Common myeloid progenitor, CD34-positive (primary cell): Measurements from ENCODE around the gene SEMA4F.

Source experiments
- CTCF ChIA-PET: fragments of 350-600 bp; sonication (Branson Sonifier 250); formaldehyde crosslinking; loops from one replicate; lab custom pipeline; 2021; ENCODE audit warnings: antibody characterized with exemption; lab: Charles Lee
- POLR2A ChIA-PET: fragments of 350-600 bp; sonication (Branson Sonifier 250); formaldehyde crosslinking; loops from one replicate; lab custom pipeline; 2021; ENCODE audit warnings: antibody characterized with exemption; lab: Charles Lee
- DNase-seq, 3 donors: peaks; one replicate each; pipeline versions ENCODE4 v3.0.0 to v3.0.0-alpha.2; 2013
- H3K27ac ChIP-seq, 2 experiments: 1 replicate in 1 of 2; 2 replicates in 1 of 2; pipeline ENCODE4 v1.7.0; 2013; ENCODE audit warnings: inconsistent platforms in 2 of 2, low read length in 2 of 2, mild to moderate bottlenecking in 2 of 2, low read depth in 1 of 2, moderate library complexity in 1 of 2; ENCODE audit not compliant: severe bottlenecking in 2 of 2, insufficient read depth in 1 of 2, poor library complexity in 1 of 2
- H3K27me3 ChIP-seq, 5 experiments: replicated peaks in 2 of 5; 1 replicate in 3 of 5; 2 replicates in 2 of 5; pipeline versions ENCODE4 v1.6.1 to v1.7.0; 2013; ENCODE audit warnings: low read length in 4 of 5, mild to moderate bottlenecking in 2 of 5, moderate library complexity in 2 of 5, inconsistent platforms in 1 of 5; ENCODE audit not compliant: insufficient read depth in 5 of 5, control insufficient read depth in 4 of 5
- H3K36me3 ChIP-seq, 4 experiments: 1 replicate in 2 of 4; 2 replicates in 2 of 4; pipeline versions ENCODE4 v1.6.1 to v1.7.0; 2013; ENCODE audit warnings: low read length in 3 of 4, control low read depth in 1 of 4, mild to moderate bottlenecking in 1 of 4; ENCODE audit not compliant: control insufficient read depth in 4 of 4, insufficient read depth in 4 of 4
- H3K4me1 ChIP-seq, 4 experiments: 1 replicate in 3 of 4; 2 replicates in 1 of 4; pipeline versions ENCODE4 v1.6.1 to v1.7.1; 2013; ENCODE audit warnings: low read length in 3 of 4, mild to moderate bottlenecking in 3 of 4, control low read depth in 1 of 4, inconsistent platforms in 1 of 4, moderate library complexity in 1 of 4; ENCODE audit not compliant: control insufficient read depth in 4 of 4, insufficient read depth in 4 of 4; ENCODE audit errors: control extremely low read depth in 1 of 4
- H3K4me3 ChIP-seq, 7 experiments: 1 replicate in 4 of 7; 2 replicates in 3 of 7; pipeline versions ENCODE4 v1.5.1 to v1.7.0; 2013; ENCODE audit warnings: mild to moderate bottlenecking in 7 of 7, low read length in 6 of 7, moderate library complexity in 6 of 7, inconsistent platforms in 2 of 7, low read depth in 2 of 7, control low read depth in 1 of 7; ENCODE audit not compliant: insufficient read depth in 4 of 7, control insufficient read depth in 1 of 7; ENCODE audit errors: extremely low read depth in 1 of 7
- H3K9me3 ChIP-seq, 5 experiments: 1 replicate in 4 of 5; 2 replicates in 1 of 5; pipeline versions ENCODE4 v1.6.1 to v1.7.1; 2013; ENCODE audit warnings: low read length in 4 of 5, mild to moderate bottlenecking in 2 of 5, inconsistent platforms in 1 of 5, low read depth in 1 of 5, moderate library complexity in 1 of 5; ENCODE audit not compliant: control insufficient read depth in 4 of 5, insufficient read depth in 2 of 5; ENCODE audit errors: control extremely low read depth in 1 of 5
- WGBS: methylation state at CpG from one replicate; pipeline ENCODE4 v1.1.5; 2013; ENCODE audit not compliant: insufficient coverage; 5-methylcytosine and 5-hydroxymethylcytosine counted together

The SEMA4F gene

DNA sequence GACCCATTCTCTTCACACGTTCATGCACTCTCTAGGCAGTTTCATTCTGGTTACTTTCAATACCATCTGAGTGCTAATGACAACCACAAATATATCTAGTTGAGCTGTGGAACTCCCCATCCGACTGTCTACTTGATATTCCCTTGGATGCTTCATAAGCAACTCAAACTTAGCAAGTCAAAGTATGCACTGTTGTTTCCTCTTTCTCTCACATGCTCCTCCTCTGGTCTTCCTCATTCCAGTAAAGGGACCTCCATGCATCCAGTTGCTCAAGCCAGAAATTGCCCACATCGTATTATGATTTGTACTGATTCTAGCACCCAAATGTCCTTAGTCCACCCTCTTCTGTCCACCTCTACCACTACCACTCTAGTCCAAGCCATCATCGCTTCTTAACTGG is 22.3 kb downstream of the SEMA4F start:
- H3K9me3 ChIP-seq: no peaks in the 10 kb centered on the region
- no peaks in the 10 kb centered on the region for H3K27me3 ChIP-seq
- peaks cover 4 to 31% (median 7%) of the 10 kb centered on the region in 4 experiments for H3K36me3 ChIP-seq
- ChIA-PET POLR2A (no interaction called here), CTCF (interaction anchor here (1.5 kb wide), 1 partner anchor 39 kb away, joined by 3 read pairs; no protein-coding TSS in a partner anchor)
- WGBS: 98% methylated on average over 4 of the region's 4 CpGs
- no peak overlapping the region for H3K4me3 ChIP-seq
- H3K4me1 ChIP-seq: peaks cover 0 to under 1% (median under 1%) of the 10 kb centered on the region in 4 experiments
- no peak for DNase-seq
- H3K27ac ChIP-seq: no peak overlapping the region

- H3K27ac ChIP-seq: no peak overlapping the region
- DNase-seq: no peak
- no peak overlapping the region for H3K4me3 ChIP-seq
- CTCF ChIA-PET: interaction anchor here (1.5 kb wide), 1 partner anchor 12 kb away, joined by 4 read pairs; no protein-coding TSS in a partner anchor
- H3K9me3 ChIP-seq: no peaks in the 10 kb centered on the region
- no peaks in the 10 kb centered on the region for H3K27me3 ChIP-seq
- peaks cover 4 to 28% (median 7%) of the 10 kb centered on the region in 4 experiments for H3K36me3 ChIP-seq
- POLR2A ChIA-PET: no interaction called here
- peaks cover 0 to 16% (median 11%) of the 10 kb centered on the region in 4 experiments for H3K4me1 ChIP-seq
- WGBS: over 99% methylated on average over 12 of the region's 15 CpGs
Measured at GRCh38 chr2:74679615-74680014, 25.6 kb downstream of the SEMA4F start.

DNA sequence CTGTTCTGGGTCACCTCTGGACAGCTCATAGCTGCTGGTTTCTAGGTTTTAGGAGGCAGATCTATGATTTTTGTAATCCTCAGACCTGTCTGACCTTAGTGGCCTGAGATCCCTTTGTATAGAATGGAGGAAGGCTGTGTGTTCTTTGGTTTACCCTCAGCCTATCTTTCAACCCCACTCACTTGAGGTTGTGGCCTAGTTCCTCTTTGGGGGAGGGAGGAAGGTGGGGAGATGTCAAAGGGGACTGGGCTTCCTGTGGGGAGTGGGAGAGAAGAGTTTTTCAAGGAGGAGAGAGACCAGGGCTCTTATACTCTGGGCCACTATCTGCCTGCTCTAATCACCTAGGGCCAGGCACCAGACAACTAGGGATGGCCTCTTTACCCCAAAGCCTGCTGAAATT is 28.5 kb downstream of the SEMA4F start:
- Histone ChIP-seq H3K36me3 (peaks cover 0 to 10% (median 1%) of the 10 kb centered on the region in 4 experiments), H3K9me3 (no peaks in the 10 kb centered on the region), H3K4me1 (peaks cover 0 to 16% (median 11%) of the 10 kb centered on the region in 4 experiments), H3K4me3 (no peak overlapping the region), H3K27ac (no peak overlapping the region), H3K27me3 (no peaks in the 10 kb centered on the region)
- POLR2A ChIA-PET: no interaction called here
- CTCF ChIA-PET: interaction anchor here (2.2 to 2.7 kb wide), 2 partner anchors 12 to 194 kb away, joined by 4 to 15 read pairs; no protein-coding TSS in a partner anchor
- peak; percentile 9 to 61 (median 42) for DNase-seq

DNA sequence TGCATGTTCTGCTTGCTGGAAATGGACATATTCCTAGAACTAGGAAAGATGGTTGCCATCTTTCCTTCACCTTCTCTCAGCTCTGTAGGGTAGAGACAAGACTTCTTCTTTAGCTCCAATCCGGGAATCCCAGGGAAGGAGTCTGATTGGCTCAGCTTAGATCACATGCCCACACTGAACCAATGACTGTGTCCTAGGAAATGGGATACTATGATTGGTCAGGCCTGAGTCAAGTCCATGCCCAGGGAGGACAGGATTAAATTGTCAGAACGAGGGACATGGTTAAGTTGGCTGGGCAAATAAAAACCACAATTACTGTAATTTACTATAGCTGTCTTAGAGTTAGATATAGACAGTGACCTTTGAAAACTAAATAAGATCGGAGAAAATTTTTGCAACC is 31.4 kb downstream of the SEMA4F start:
- peaks cover 0 to 16% (median 11%) of the 10 kb centered on the region in 4 experiments for H3K4me1 ChIP-seq
- H3K27me3 ChIP-seq: no peaks in the 10 kb centered on the region
- H3K36me3 ChIP-seq: peaks cover 0 to 3% (median 0%) of the 10 kb centered on the region in 4 experiments
- H3K9me3 ChIP-seq: no peaks in the 10 kb centered on the region
- 100% methylated on average over 1 of the region's 3 CpGs for whole genome bisulfite sequencing
- no peak overlapping the region for H3K4me3 ChIP-seq
- POLR2A ChIA-PET: no interaction called here
- no peak overlapping the region for H3K27ac ChIP-seq
- CTCF ChIA-PET: interaction anchor here (0.8 to 2.7 kb wide), 2 partner anchors 71 to 191 kb away, joined by 4 to 15 read pairs; no protein-coding TSS in a partner anchor
- DNase-seq: no peak

DNA sequence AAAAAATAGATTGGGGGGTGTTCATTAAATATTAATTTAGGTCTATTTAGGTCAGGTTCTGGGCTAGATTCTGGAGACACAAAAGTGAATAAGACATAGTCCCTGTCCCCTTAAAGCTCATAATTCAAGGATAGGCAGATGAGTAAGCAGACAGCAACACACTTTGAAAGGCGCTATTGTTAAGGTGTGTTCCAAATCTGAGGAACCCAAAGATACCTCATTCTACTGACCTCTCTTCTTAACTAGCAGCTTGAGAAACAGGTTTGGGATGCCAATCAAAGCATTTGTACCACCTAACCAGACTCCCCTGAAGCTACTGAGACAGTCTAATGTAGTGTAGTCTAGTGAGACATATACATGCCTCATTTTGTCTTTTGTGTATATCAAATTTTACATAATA is 34.8 kb downstream of the SEMA4F start:
- Histone ChIP-seq H3K27me3 (no peaks in the 10 kb centered on the region), H3K4me3 (no peak overlapping the region), H3K9me3 (no peaks in the 10 kb centered on the region), H3K27ac (no peak overlapping the region), H3K4me1 (peaks cover 0 to 7% (median under 1%) of the 10 kb centered on the region in 4 experiments), H3K36me3 (no peaks in the 10 kb centered on the region)
- CTCF ChIA-PET: interaction anchor here (0.7 to 3.2 kb wide), 12 partner anchors 11 to 230 kb away, joined by 3 to 23 read pairs (median 5); no protein-coding TSS in a partner anchor
- POLR2A ChIA-PET: no interaction called here
- DNase-seq: no peak
- WGBS: no CpG with 5 or more reads among the region's 1 CpG

- peaks cover 0 to 11% (median 2%) of the 10 kb centered on the region in 4 experiments for H3K4me1 ChIP-seq
- no peak for DNase-seq
- ChIA-PET CTCF (interaction anchor here (0.8 to 3.2 kb wide), 6 partner anchors 12 to 195 kb away, joined by 3 to 23 read pairs (median 5); no protein-coding TSS in a partner anchor), POLR2A (no interaction called here)
- H3K4me3 ChIP-seq: no peak overlapping the region
- no peak overlapping the region for H3K27ac ChIP-seq
- WGBS: 100% methylated on average over 3 of the region's 3 CpGs
- no peaks in the 10 kb centered on the region for H3K27me3 ChIP-seq
- H3K9me3 ChIP-seq: no peaks in the 10 kb centered on the region
- H3K36me3 ChIP-seq: no peaks in the 10 kb centered on the region
Measured at GRCh38 chr2:74689671-74690070, 35.6 kb downstream of the SEMA4F start.

- POLR2A ChIA-PET: no interaction called here
- DNase-seq: peak; percentile 59 to 81 (median 70)
- no CpG with 5 or more reads among the region's 4 CpGs for WGBS
- Histone ChIP-seq H3K27me3 (no peaks in the 10 kb centered on the region), H3K4me1 (peaks cover 0 to 11% (median 2%) of the 10 kb centered on the region in 4 experiments), H3K27ac (no peak overlapping the region), H3K4me3 (no peak overlapping the region), H3K9me3 (no peaks in the 10 kb centered on the region), H3K36me3 (no peaks in the 10 kb centered on the region)
- CTCF ChIA-PET: interaction anchor here (0.6 to 3.0 kb wide), 16 partner anchors 10 to 277 kb away, joined by 3 to 74 read pairs (median 4); no protein-coding TSS in a partner anchor
Measured at GRCh38 chr2:74690571-74690970, 36.5 kb downstream of the SEMA4F start.
